GM19025 (cell line): ENCODE results near the gene SHQ1.
"Not testable (repeated sequence)": the region's sequence is repeated elsewhere in the genome, so short reads cannot be mapped to it uniquely, and the experiment has no call there.

Experiments used
- ATAC-seq: cut with Tn5 transposase; IDR thresholded peaks from one replicate; pipeline ENCODE4 v1.9.1; 2021; ENCODE audit warnings: mild to moderate bottlenecking, low read depth, moderate library complexity; ENCODE audit not compliant: unreplicated experiment

Gene SHQ1

GRCh38 chr3:72803573-72803972 is 44.7 kb downstream of the SHQ1 start:
- ATAC-seq = no peak

- ATAC-seq = no peak
These were observed 46.2 kb downstream of the SHQ1 start for GRCh38 chr3:72802001-72802400.

GRCh38 chr3:72800869-72801268 is 47.4 kb downstream of the SHQ1 start:
- no peak for ATAC-seq

GRCh38 chr3:72798552-72799195 is 49.6 kb downstream of the SHQ1 start:
- ATAC-seq = no peak

- ATAC-seq = no peak
These were observed 50.3 kb downstream of the SHQ1 start for GRCh38 chr3:72797773-72798543.

- no peak for ATAC-seq
These were observed 54.2 kb downstream of the SHQ1 start for GRCh38 chr3:72794079-72794478.

- ATAC-seq = no peak
These were observed 57.1 kb downstream of the SHQ1 start for GRCh38 chr3:72791161-72791560.

- ATAC-seq = no peak
These were observed 58.5 kb downstream of the SHQ1 start for GRCh38 chr3:72789786-72790185.

- not testable (repeated sequence) for ATAC-seq
These were observed 60.0 kb downstream of the SHQ1 start for GRCh38 chr3:72788232-72788631.

- ATAC-seq = no peak
These were observed 61.6 kb downstream of the SHQ1 start for GRCh38 chr3:72786668-72787067.

- no peak for ATAC-seq
These were observed 64.0 kb downstream of the SHQ1 start for GRCh38 chr3:72784226-72784625.

GRCh38 chr3:72782521-72782920 is 65.7 kb downstream of the SHQ1 start:
- no peak for ATAC-seq

GRCh38 chr3:72769758-72770540 is 78.3 kb downstream of the SHQ1 start:
- ATAC-seq = no peak

GRCh38 chr3:72768936-72769335 is 79.3 kb downstream of the SHQ1 start:
- ATAC-seq = no peak

- ATAC-seq = no peak
These were observed 79.8 kb downstream of the SHQ1 start for GRCh38 chr3:72768481-72768880.

GRCh38 chr3:72768006-72768441 is 80.2 kb downstream of the SHQ1 start:
- no peak for ATAC-seq

- ATAC-seq = no peak
These were observed 81.4 kb downstream of the SHQ1 start for GRCh38 chr3:72766866-72767265.

- ATAC-seq = no peak
These were observed 84.3 kb downstream of the SHQ1 start for GRCh38 chr3:72763751-72764440.

GRCh38 chr3:72761410-72761809 is 86.8 kb downstream of the SHQ1 start:
- ATAC-seq = no peak

- ATAC-seq = no peak
These were observed 88.0 kb downstream of the SHQ1 start for GRCh38 chr3:72760225-72760624.

GRCh38 chr3:72756900-72757299 is 91.3 kb downstream of the SHQ1 start:
- ATAC-seq = peak; percentile 100
